Activated CD8-positive, alpha-beta memory T cell treated with anti-CD3 and anti-CD28 coated beads for 36 hours (primary cell): ENCODE measurements around the gene UBE3D. TPM values are rescaled to one million over a fixed set of nuclear protein-coding genes. Genes with fewer than 3 reads are reported as not detected.
"Not testable (repeated sequence)": the region's sequence is repeated elsewhere in the genome, so short reads cannot be mapped to it uniquely, and the experiment has no call there.

Experiments
- CTCF ChIA-PET: fragments of 350-600 bp; sonication (Branson Sonifier 250); formaldehyde crosslinking; loops from one replicate; lab custom pipeline; 2021; ENCODE audit warnings: antibody characterized with exemption; lab: Charles Lee
- POLR2A ChIA-PET: fragments of 350-600 bp; sonication (Branson Sonifier 250); formaldehyde crosslinking; loops from one replicate; lab custom pipeline; 2021; ENCODE audit warnings: antibody characterized with exemption; lab: Charles Lee
- total RNA-seq, 2 experiments: library from RNA; stranded (reverse); gene quantifications; one replicate each; pipeline ENCODE4 v1.2.3, GENCODE V29; 2021

Gene UBE3D
- total RNA-seq, 2 experiments from 2014 or later, result 8.0 to 11.2 TPM

DNA sequence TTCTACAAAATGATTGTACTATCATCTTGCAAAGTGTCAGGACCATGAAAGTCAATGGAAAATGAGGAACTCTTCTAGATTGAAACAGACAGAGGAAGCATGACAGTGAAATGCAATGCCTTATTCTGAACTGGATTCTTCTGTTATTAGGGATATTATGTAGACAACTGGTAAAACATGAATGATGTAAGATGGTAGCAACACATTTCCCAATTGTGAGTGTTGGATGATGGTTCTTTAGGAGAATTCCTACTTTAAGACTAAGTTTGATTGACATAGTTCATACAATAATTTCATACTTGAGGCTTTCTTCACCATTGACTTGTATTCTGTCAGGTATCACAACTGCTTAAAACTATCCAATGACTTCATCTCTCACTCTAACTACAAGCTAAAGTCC, 4.5 kb downstream of the UBE3D start:
- ChIA-PET POLR2A (no interaction called here), CTCF (no interaction called here)

GRCh38 chr6:83057705-83058321, 7.8 kb downstream of the UBE3D start:
- ChIA-PET POLR2A (no interaction called here), CTCF (interaction anchor here (0.6 to 1.6 kb wide), 3 partner anchors 8 to 805 kb away, joined by 3 to 5 read pairs (median 3); partner anchors contain the start of gene DOP1A)

DNA sequence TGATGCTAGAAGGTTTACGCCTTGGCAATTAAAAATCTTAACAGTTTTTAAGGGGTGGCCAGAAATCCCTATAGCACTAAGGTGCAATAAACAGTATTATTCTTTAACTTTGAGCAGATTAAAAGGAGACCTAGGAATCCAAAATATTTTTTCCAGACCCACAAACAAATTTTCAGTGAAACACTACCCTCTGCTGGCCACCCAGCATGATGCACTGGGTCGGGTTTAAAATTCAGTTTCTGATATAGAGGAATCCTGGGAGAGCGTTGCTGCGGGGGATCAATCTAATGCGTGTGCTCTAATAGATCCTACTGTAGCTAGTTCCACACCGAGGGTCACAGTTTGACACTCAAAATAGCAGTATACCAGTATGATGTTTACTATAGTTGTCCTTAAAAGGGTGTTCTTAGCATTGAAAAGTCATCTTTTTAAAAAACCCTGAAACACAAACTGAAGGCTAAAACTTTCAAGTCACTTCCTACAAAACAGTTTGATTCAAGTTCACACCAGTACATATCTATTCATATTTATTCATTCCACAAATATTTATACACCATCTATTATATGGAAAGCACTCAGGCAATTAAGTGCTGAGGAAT, 10.2 kb downstream of the UBE3D start:
- ChIA-PET POLR2A (interaction anchor here (0.5 kb wide), 1 partner anchor 807 kb away, joined by 5 read pairs; no protein-coding TSS in a partner anchor), CTCF (interaction anchor here (1.6 to 4.0 kb wide), 2 partner anchors 11 to 785 kb away, joined by 3 to 25 read pairs; partner anchors contain the start of genes DOP1A and UBE3D)

DNA sequence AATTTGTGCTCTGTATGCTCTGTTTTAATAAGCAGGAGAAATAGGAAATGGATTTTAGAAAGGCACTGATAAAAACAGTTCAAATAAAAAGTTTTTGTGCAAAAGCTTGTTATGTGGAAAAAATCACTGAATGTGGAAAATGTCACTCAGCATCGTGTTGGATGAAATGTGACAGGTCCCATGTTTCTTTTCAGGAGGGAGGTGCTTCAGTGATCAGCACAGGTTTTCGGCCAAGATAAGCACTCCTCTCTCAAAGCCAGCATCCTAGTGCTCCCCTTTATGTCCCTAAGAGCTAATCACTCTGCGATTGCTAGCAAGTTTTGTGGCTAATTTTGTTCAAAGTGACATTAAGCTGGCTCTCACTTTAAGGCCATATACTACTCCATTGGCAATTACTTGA, 12.0 kb downstream of the UBE3D start:
- POLR2A ChIA-PET, result no interaction called here

DNA sequence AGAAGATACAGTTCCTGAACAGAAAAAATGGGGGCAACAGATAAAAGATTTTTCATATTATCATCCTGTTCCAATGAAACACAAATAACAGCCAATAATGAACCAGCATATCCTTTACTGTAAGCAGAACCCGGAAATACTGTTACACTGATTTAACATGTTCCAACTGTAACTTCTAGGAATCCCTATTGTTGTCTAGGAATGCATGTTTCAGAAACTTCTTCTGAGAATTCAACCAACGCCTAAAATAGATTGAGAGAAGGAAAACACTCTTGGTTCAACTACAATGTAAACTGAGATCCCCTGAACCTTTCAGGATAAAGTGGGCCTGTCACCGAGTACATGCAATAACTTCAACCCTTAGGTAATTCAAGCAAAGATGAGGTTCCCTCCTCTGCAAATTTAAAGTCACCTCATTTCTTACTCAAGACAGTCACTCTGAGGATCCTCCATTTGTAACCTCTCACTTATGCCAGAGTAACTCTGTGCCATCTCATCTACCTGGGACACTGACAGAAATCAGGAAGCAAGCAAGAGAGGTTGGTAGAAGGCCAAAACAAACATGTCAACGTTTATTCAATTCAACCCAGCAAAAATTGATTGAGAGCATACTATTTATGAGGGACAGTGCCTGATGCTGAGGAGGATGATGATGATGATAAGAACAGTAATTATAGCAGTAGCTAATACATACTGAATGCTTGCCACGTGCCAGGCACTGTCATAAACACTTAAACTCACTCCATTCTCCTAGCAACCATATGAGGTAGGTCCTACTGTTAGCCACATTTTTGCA, 14.1 kb downstream of the UBE3D start:
- ChIA-PET POLR2A (no interaction called here), CTCF (no interaction called here)

More for the DNA sequence above, 12.0 kb downstream of the UBE3D start:
- CTCF ChIA-PET, result interaction anchor here (0.8 to 4.0 kb wide), 3 partner anchors 13 to 786 kb away, joined by 3 to 25 read pairs (median 3); partner anchors contain the start of genes DOP1A and UBE3D

DNA sequence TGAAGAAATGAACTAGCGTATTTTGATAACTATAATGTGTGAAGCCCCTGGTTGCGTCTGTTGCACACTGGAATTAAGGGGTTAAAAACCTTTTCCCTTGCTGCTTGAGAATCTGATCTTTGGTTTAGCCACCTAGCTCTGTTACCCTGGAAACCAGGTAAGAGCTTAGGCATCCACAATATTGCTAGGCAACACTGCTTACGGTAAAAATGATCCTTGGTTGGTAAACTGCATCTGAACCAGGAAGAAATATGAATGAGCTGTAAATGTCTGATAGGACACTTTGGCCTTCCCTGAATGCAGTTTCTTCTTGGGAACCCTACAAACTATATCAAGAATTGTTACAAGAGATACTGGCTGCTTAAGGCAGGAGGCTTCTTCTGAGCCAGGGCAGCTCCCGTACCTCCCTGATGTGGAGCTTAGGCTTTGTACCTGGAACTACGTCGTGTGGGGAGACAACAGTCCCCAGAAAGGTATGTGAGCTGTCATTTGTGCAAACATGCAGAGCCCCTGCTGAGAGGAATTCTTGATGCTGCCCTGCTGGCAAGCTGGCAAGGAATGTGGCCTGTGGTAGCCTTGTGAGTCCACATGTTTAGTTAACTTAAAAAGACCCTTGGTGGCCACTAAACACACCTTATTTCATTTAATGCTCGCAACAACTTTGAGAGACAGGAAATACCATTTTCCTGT, 18.4 kb downstream of the UBE3D start:
- POLR2A ChIA-PET, result no interaction called here
- CTCF ChIA-PET, result no interaction called here

DNA sequence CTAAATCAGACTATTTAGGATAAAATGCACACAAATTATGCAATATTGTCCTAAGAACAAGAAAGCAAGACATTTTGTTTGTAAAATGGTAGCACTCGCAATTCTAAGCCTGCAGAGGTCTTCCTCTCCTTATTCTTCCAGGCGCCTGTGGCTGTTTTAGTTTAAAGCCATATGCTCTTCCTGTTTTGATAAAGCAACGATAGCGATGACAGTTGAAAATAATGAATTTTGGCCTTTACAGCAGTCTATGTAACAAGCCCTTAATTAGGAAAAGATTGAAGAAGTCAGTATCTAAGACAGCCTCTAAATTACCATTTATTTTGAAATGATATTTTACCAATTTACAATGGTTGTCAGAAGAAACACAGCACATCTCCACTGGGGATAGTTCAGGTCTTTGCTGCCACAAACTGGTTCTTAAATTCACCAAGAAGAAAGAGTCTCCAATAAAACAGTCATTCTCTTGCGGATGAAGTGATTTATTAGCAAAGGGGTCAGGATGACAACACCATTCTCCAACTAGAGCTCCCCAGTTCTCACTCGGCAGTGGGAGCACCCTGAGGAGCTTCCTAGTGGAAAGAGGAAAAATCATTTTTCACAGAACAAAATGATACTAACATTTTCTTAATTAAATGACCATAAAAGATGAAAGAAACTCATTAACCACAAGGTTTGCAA, 21.4 kb downstream of the UBE3D start:
- ChIA-PET CTCF (no interaction called here), POLR2A (no interaction called here)

GRCh38 chr6:83042467-83043053, 23.1 kb downstream of the UBE3D start:
- ChIA-PET POLR2A (no interaction called here), CTCF (no interaction called here)

DNA sequence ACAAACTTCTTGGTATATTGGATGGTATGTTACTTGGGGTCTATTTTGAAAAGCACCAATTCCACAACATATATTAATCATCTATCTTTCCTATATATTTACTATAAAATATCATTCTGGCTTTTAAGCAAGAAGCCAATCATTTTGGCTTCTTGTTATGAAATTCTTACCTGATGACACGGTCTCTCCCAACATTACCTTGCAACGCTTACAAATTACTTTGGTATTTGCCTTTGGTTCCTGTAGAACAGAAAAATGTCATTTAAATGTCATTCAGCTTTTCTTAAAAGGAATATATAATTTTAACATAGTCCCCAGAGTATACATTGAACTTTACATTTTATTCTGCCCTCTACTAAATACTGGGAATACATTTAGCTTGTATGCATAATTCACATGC, 27.4 kb downstream of the UBE3D start:
- ChIA-PET POLR2A (no interaction called here), CTCF (no interaction called here)

- CTCF ChIA-PET, result no interaction called here
- POLR2A ChIA-PET, result no interaction called here
Observed at GRCh38 chr6:83031689-83032088, 34.0 kb downstream of the UBE3D start.

DNA sequence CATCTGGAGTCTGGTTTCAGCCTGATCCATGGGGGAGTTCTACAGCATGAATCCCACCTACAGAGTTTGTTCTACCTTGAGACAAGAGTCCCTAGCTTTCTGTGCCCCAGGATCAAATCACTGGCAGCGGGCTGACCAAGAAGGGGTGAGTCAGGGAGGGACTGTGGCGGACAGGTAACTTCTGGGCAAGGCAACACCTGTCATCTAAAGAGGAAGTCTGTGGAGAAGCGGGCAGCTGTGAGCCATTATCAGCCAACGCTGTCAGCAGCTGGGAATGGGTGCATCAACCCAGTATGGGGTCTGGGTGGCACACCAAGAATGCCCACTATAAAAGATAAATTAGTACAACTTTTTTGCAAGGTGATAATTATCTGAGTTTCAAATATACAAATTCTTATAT, 45.9 kb downstream of the UBE3D start:
- ChIA-PET POLR2A (no interaction called here), CTCF (no interaction called here)

- POLR2A ChIA-PET, CTCF ChIA-PET: not testable (repeated sequence)
Observed at GRCh38 chr6:83011131-83011530, 54.5 kb downstream of the UBE3D start.

GRCh38 chr6:83008626-83009025, 57.0 kb downstream of the UBE3D start:
- POLR2A ChIA-PET, result no interaction called here
- CTCF ChIA-PET, result no interaction called here

GRCh38 chr6:83006270-83006905, 59.3 kb downstream of the UBE3D start:
- ChIA-PET POLR2A (no interaction called here), CTCF (no interaction called here)

DNA sequence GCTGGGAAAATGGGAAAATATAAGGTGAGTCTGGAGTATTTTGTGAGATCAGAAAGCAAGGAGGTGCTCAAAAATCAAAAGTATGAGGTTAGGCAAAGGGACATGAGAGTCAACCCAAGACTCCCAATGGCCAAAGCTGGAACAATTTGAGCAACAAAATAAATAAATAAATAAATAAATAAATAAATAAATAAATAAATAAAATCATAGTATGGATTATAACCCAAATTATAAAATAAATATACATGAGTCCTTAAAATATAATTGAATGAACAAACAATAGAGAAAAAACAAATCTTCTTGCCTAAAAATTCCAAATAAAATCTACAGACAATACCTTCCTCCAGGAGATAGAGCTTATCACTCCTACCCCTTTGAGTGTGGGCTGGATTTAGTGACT, 69.5 kb downstream of the UBE3D start:
- ChIA-PET POLR2A (no interaction called here), CTCF (no interaction called here)

- CTCF ChIA-PET, result no interaction called here
Observed at GRCh38 chr6:82995066-82995465, 70.6 kb downstream of the UBE3D start.

DNA sequence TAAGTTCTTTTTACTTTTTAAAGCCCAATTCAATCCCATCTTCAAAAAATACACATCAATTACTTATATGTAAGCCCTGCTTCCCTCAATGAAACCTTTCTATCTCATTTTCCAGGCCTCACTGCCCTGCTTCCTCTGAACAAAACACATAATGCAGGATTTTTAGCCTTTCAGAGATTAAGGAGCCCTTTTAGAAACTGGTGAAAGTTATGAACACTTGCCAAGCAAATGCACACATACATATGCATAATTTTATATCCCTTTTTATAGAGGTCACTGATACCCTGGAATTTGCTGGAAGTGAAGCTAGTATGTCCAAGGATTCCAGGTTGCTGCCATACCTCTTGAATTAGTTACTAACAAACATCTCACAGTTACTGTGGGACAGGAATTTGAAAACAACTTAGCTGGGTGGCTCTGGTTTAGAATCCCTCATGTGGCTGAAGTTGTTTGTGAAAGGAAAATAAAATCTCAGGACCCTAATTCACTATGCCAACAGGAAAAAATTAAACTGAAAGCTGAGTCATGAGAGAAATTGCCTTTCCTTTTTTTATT, 75.8 kb downstream of the UBE3D start:
- POLR2A ChIA-PET, result no interaction called here
- CTCF ChIA-PET, result no interaction called here

More at GRCh38 chr6:82995066-82995465, 70.6 kb downstream of the UBE3D start:
- POLR2A ChIA-PET, result no interaction called here

- POLR2A ChIA-PET, result no interaction called here
- CTCF ChIA-PET, result no interaction called here
Observed at GRCh38 chr6:82988930-82989351, 76.7 kb downstream of the UBE3D start.
